K562 (cell line): Measurements from ENCODE around the gene CPLX4. TPM values are rescaled to one million over a fixed set of nuclear protein-coding genes. Genes with fewer than 3 reads are reported as not detected.

ENCODE experiments used
- ATAC-seq: fragments of 200-7000 bp; cut with Tn5 transposase; 3 replicates; pipeline ENCODE4 v1.9.1; 2020; ENCODE audit warnings: moderate library complexity
- BruUV-seq: library from RNA; stranded (reverse); fragments of 400-500 nt; replicated peaks from 2 replicates; lab custom pipeline; 2021; lab: Mats Ljungman, UMichigan
- CTCF ChIA-PET: fragments of 300-600 bp; formaldehyde crosslinking; extraction: SDS; loops from one replicate; lab custom pipeline; 2021; ENCODE audit warnings: low intra/inter-chr PET ratio; lab: Yijun Ruan, JAX
- POLR2A ChIA-PET: fragments of 300-600, 350-650 bp; sonication (Branson Sonifier 250); formaldehyde crosslinking; extraction: SDS; loops from one replicate; lab custom pipeline; 2021; ENCODE audit warnings: antibody characterized with exemption, inconsistent platforms; lab: Yijun Ruan, JAX
- DNase-seq, 4 experiments: peaks; one replicate each; pipeline versions ENCODE4 v3.0.0 to v3.0.0-alpha.2; 2011 to 2018; ENCODE audit warnings: low spot score in 3 of 4, mixed read lengths in 3 of 4; ENCODE audit errors: extremely low read depth in 1 of 4
- FAIRE-seq: peaks from 2 replicates; lab custom pipeline; 2011; peaks lifted over from hg19 to GRCh38; lab: Jason Lieb, UNC
- H2AFZ ChIP-seq: 2 replicates; pipeline ENCODE4 v1.6.0; 2011; ENCODE audit warnings: low read depth, low read length, control low read depth, inconsistent platforms
- H3K27ac ChIP-seq: fragments of 200-600 bp; 3 replicates; pipeline ENCODE4 v1.8.0; 2011; ENCODE audit warnings: low read depth, mild to moderate bottlenecking, control low read depth, inconsistent platforms, low read length, moderate library complexity, mixed read lengths; ENCODE audit errors: extremely low read depth
- H3K27me3 ChIP-seq, 2 experiments: fragments of 300-600 bp in 1 of 2; 2 replicates in 1 of 2; 3 replicates in 1 of 2; pipeline versions ENCODE4 v1.6.0 to v1.8.0; 2011; ENCODE audit warnings: inconsistent platforms in 2 of 2, low read length in 2 of 2, mild to moderate bottlenecking in 1 of 2, mixed read lengths in 1 of 2, moderate library complexity in 1 of 2; ENCODE audit not compliant: control insufficient read depth in 2 of 2, insufficient read depth in 2 of 2
- H3K36me3 ChIP-seq: fragments of 300-600 bp; 3 replicates; pipeline ENCODE4 v1.8.0; 2011; ENCODE audit warnings: mild to moderate bottlenecking, low read length, inconsistent platforms; ENCODE audit not compliant: control insufficient read depth, insufficient read depth
- H3K4me1 ChIP-seq, 2 experiments: fragments of 200-600 bp in 1 of 2; replicated peaks in 1 of 2; 2 replicates in 1 of 2; 3 replicates in 1 of 2; pipeline versions ENCODE4 v1.5.1 to v1.8.0; 2011; ENCODE audit warnings: inconsistent platforms in 2 of 2, low read length in 2 of 2, mild to moderate bottlenecking in 1 of 2, mixed read lengths in 1 of 2, moderate library complexity in 1 of 2; ENCODE audit not compliant: control insufficient read depth in 2 of 2, insufficient read depth in 2 of 2
- H3K4me2 ChIP-seq: 2 replicates; pipeline ENCODE4 v1.6.1; 2011; ENCODE audit warnings: low read length, control low read depth, inconsistent platforms, mixed read lengths; ENCODE audit not compliant: insufficient read depth
- H3K4me3 ChIP-seq: fragments of 200-600 bp; sonication (generic), shearing (Covaris generic); 2 replicates; pipeline ENCODE4 v1.5.1; 2016; ENCODE audit warnings: control low read depth, inconsistent platforms
- H3K79me2 ChIP-seq: fragments of 200-600 bp; 3 replicates; pipeline ENCODE4 v1.8.0; 2011; ENCODE audit warnings: low read length, inconsistent platforms; ENCODE audit not compliant: control insufficient read depth, insufficient read depth
- H3K9ac ChIP-seq, 2 experiments: 2 replicates each; pipeline versions ENCODE4 v1.6.0 to v1.6.1; 2011; ENCODE audit warnings: low read depth in 2 of 2, low read length in 2 of 2, control low read depth in 1 of 2, inconsistent platforms in 1 of 2, mild to moderate bottlenecking in 1 of 2, mixed read lengths in 1 of 2; ENCODE audit not compliant: insufficient read depth in 1 of 2
- H3K9me1 ChIP-seq: one replicate; pipeline ENCODE4 v1.6.0; 2011; ENCODE audit warnings: inconsistent platforms, mild to moderate bottlenecking, low read length, moderate library complexity; ENCODE audit not compliant: control insufficient read depth, insufficient read depth
- H3K9me3 ChIP-seq: replicated peaks from 2 replicates; pipeline ENCODE4 v1.5.1; 2011; ENCODE audit warnings: low read depth, low read length, inconsistent platforms; ENCODE audit not compliant: control insufficient read depth, insufficient read depth
- H4K20me1 ChIP-seq: replicated peaks from 2 replicates; pipeline ENCODE4 v1.6.1; 2011; ENCODE audit warnings: low read length, inconsistent platforms, mixed read lengths; ENCODE audit not compliant: control insufficient read depth, insufficient read depth
- BHLHE40 ChIP-seq: IDR thresholded peaks from 2 replicates; pipeline ENCODE4 v1.6.1; 2011; ENCODE audit warnings: low read length, improper control_type of control experiment
- CHD4 ChIP-seq: fragments of 200-600 bp; sonication (generic); IDR thresholded peaks from 3 replicates; pipeline ENCODE4 v1.6.1; 2012; ENCODE audit warnings: low read depth, mild to moderate bottlenecking, mixed read lengths, low read length, inconsistent platforms; ENCODE audit not compliant: insufficient read depth, insufficient replicate concordance, poor library complexity, severe bottlenecking
- GTF2F1 ChIP-seq: IDR thresholded peaks from 2 replicates; pipeline ENCODE4 v1.6.1; 2011; ENCODE audit warnings: low read depth, low read length, improper control_type of control experiment
- KLF10 ChIP-seq: fragments of 250-450 bp; sonication (Bioruptor Pico); IDR thresholded peaks from 2 replicates; pipeline ENCODE4 v1.6.1; 2021; ENCODE audit warnings: matching md5 sums
- MEF2D ChIP-seq: conservative IDR thresholded peaks from 2 replicates; pipeline ENCODE4 v1.6.1; 2016; ENCODE audit warnings: low read depth, missing genetic modification characterization, missing compliant biosample characterization
- POLR2B ChIP-seq: fragments of 450-650 bp; IDR thresholded peaks from 2 replicates; pipeline ENCODE4 v1.6.1; 2018; ENCODE audit warnings: low read depth; ENCODE audit not compliant: partially characterized antibody
- RBBP5 ChIP-seq: fragments of 200-600 bp; sonication (generic); IDR thresholded peaks from 2 replicates; pipeline ENCODE4 v1.6.1; 2012; ENCODE audit warnings: borderline replicate concordance, mild to moderate bottlenecking, low read length, control low read depth, inconsistent platforms; ENCODE audit not compliant: insufficient read depth, poor library complexity, severe bottlenecking
- SMAD3 ChIP-seq: fragments of 450-650 bp; formaldehyde crosslinking; conservative IDR thresholded peaks from 2 replicates; pipeline ENCODE4 v1.4.0; 2020; ENCODE audit warnings: mild to moderate bottlenecking
- SMC3 ChIP-seq: conservative IDR thresholded peaks from 2 replicates; pipeline ENCODE4 v1.6.1; 2011; ENCODE audit warnings: low read depth, low read length, improper control_type of control experiment; ENCODE audit not compliant: insufficient read depth
- SP1 ChIP-seq: sonication (generic); formaldehyde crosslinking; IDR thresholded peaks from 2 replicates; pipeline ENCODE4 v1.8.1; 2022; ENCODE audit warnings: mild to moderate bottlenecking, missing genetic modification reagents
- SREBF1 ChIP-seq: fragments of 150-350 bp; IDR thresholded peaks from 2 replicates; pipeline ENCODE4 v1.6.1; 2014; ENCODE audit warnings: antibody characterized with exemption, low read depth, low read length, borderline replicate concordance
- TEAD1 ChIP-seq, 2 experiments: fragments of 450-650 bp in 1 of 2; sonication (generic) in 1 of 2; formaldehyde crosslinking; IDR thresholded peaks; 2 replicates each; pipeline versions ENCODE4 v1.4.0 to v1.8.0; 2020 to 2022; ENCODE audit warnings: mild to moderate bottlenecking in 2 of 2, missing genetic modification reagents in 1 of 2
- TOE1 ChIP-seq, 2 experiments: fragments of 450-650 bp in 1 of 2; sonication (generic) in 1 of 2; formaldehyde crosslinking in 1 of 2; IDR thresholded peaks; 2 replicates each; pipeline versions ENCODE4 v1.7.1 to v1.8.0; 2016 to 2022; ENCODE audit warnings: borderline replicate concordance in 2 of 2, mild to moderate bottlenecking in 2 of 2, antibody characterized with exemption in 1 of 2, inconsistent platforms in 1 of 2, low read depth in 1 of 2, missing genetic modification reagents in 1 of 2, moderate library complexity in 1 of 2
- ZNF707 ChIP-seq: fragments of 250-450 bp; sonication (Bioruptor Pico); conservative IDR thresholded peaks from 2 replicates; pipeline ENCODE4 v1.8.0; 2022; ENCODE audit warnings: inconsistent platforms, mild to moderate bottlenecking, moderate library complexity
- WGBS: fragments of 100-300 bp; shearing (Covaris generic); methylation state at CpG from one replicate; pipeline ENCODE4 v1.1.6; 2016; ENCODE audit warnings: low coverage, mixed read lengths; ENCODE audit not compliant: insufficient coverage; ENCODE audit errors: missing lambda C conversion rate; 5-methylcytosine and 5-hydroxymethylcytosine counted together
- in situ Hi-C: fragments of 300-500 bp; cut with MboI; formaldehyde crosslinking; loops from 4 replicates; pipeline ENCODE4 v1.15.0; 2018; ENCODE audit warnings: inconsistent platforms, mixed read lengths
- intact Hi-C: fragments of 100-400 bp; cut with micrococcal nuclease; formaldehyde crosslinking; loops from 2 replicates; pipeline ENCODE4 v1.14.2; 2022
- polyA plus RNA-seq, 8 experiments: library from polyadenylated mRNA; depleted of rRNA in 4 of 8; stranded (reverse) in 5 of 8; unstranded in 3 of 8; fragments of >200 nt; fragmentation: Nextera tagmentation in 2 of 8; fragmentation: Illumina TruSeq in 1 of 8; extraction: Ambion mirVana in 2 of 8; extraction: Trizol in 1 of 8; gene quantifications; 2 replicates each; pipeline versions ENCODE4 v1.2.1 to v1.2.3, GENCODE V29; 2011 to 2014; ENCODE audit warnings: inconsistent platforms in 1 of 8, missing spikeins in 1 of 8
- total RNA-seq, 7 experiments: library from RNA; depleted of rRNA in 6 of 7; stranded (reverse); fragments of >200 nt in 6 of 7; fragmentation: Illumina TruSeq in 2 of 7; extraction: Trizol in 2 of 7; gene quantifications; 2 replicates each; pipeline versions ENCODE4 v1.2.1 to v1.2.3, GENCODE V29; 2011 to 2021; ENCODE audit warnings: low replicate concordance in 1 of 7
- TF ChIP-seq, protein P1 (sequence below): fragments of 450-650 bp; IDR thresholded peaks from 2 replicates; pipeline ENCODE4 v1.6.1; 2016; ENCODE audit warnings: missing biosample characterization, missing genetic modification characterization
- TF ChIP-seq, protein P2 (sequence below): fragments of 250-450 bp; sonication (Bioruptor Pico); IDR thresholded peaks from 2 replicates; pipeline ENCODE4 v1.5.0; 2020; ENCODE audit warnings: mild to moderate bottlenecking, borderline replicate concordance
- TF ChIP-seq, protein P3 (sequence below): fragments of 250-450 bp; sonication (Bioruptor Pico); IDR thresholded peaks from 2 replicates; pipeline ENCODE4 v1.9.0; 2021; ENCODE audit warnings: mild to moderate bottlenecking

CPLX4 gene
- total and polyA plus RNA-seq, 9 of the 15 experiments (the other 6 are each of a cell fraction or from before 2014, with no cell fraction given), result not detected

DNA sequence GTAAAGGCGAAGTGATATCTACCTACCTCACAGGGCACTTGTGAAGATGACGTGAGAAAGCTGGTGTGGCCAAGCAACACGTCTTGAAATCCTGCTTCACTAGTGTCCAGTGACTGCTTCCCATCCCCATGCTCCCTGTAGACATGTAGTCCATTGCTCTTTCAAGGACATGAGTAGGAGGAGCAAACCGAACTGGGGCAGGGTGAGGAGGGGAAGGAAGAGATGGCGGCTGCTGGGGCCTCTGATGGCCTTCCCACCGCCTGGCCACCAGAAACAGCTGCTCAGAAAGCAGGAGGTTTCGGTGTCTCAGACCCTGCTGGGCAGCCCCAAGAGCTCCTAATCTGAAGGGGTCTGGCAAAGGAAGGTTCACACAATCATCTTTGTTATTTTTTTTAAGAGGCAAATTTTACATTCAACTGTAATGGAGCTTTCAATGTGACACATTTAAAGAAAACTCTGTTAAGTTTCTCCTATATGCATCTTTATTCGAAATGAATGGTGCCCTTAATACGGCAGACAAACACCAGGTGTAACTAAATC lies 14.7 kb downstream of the CPLX4 start:
- ChIA-PET POLR2A (interaction anchor here (0.6 to 1.4 kb wide), 2 partner anchors 9 to 681 kb away, joined by 3 to 4 read pairs; no protein-coding TSS in a partner anchor), CTCF (no interaction called here)
- 0% methylated on average over 7 of the region's 9 CpGs for WGBS
- H2AFZ ChIP-seq, result no peak overlapping the region
- H3K9ac ChIP-seq, result no peak overlapping the region
- FAIRE-seq (no peak), DNase-seq (no peak), ATAC-seq (no peak)
- TF ChIP-seq, protein P1, sequence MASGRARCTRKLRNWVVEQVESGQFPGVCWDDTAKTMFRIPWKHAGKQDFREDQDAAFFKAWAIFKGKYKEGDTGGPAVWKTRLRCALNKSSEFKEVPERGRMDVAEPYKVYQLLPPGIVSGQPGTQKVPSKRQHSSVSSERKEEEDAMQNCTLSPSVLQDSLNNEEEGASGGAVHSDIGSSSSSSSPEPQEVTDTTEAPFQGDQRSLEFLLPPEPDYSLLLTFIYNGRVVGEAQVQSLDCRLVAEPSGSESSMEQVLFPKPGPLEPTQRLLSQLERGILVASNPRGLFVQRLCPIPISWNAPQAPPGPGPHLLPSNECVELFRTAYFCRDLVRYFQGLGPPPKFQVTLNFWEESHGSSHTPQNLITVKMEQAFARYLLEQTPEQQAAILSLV (tag), result no peak
- TF ChIP-seq SMAD3 (CRISPR knock-in tag), result no peak
- TF ChIP-seq BHLHE40, result no peak
- TF ChIP-seq, protein P2, sequence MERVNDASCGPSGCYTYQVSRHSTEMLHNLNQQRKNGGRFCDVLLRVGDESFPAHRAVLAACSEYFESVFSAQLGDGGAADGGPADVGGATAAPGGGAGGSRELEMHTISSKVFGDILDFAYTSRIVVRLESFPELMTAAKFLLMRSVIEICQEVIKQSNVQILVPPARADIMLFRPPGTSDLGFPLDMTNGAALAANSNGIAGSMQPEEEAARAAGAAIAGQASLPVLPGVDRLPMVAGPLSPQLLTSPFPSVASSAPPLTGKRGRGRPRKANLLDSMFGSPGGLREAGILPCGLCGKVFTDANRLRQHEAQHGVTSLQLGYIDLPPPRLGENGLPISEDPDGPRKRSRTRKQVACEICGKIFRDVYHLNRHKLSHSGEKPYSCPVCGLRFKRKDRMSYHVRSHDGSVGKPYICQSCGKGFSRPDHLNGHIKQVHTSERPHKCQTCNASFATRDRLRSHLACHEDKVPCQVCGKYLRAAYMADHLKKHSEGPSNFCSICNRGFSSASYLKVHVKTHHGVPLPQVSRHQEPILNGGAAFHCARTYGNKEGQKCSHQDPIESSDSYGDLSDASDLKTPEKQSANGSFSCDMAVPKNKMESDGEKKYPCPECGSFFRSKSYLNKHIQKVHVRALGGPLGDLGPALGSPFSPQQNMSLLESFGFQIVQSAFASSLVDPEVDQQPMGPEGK (CRISPR knock-in tag), result no peak
- no peak for TF ChIP-seq KLF10
- TF ChIP-seq MEF2D (tag), result no peak
- TF ChIP-seq ZNF707, result no peak
- TF ChIP-seq, protein P3, sequence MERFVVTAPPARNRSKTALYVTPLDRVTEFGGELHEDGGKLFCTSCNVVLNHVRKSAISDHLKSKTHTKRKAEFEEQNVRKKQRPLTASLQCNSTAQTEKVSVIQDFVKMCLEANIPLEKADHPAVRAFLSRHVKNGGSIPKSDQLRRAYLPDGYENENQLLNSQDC (CRISPR knock-in tag), result no peak
- TF ChIP-seq RBBP5, result no peak
- no peak for TF ChIP-seq POLR2B
- no peak for TF ChIP-seq SREBF1
- no peak for TF ChIP-seq SP1
- TF ChIP-seq GTF2F1, result no peak
- no peak for TF ChIP-seq CHD4
- no peak for TF ChIP-seq TEAD1 (CRISPR knock-in tag; IDR thresholded peaks at IDR 0.05)
- TF ChIP-seq SMC3, result no peak
- no peak for TF ChIP-seq TOE1 (IDR thresholded peaks at IDR 0.05; ENCODE audit: borderline replicate concordance)
- no peak for TF ChIP-seq TOE1 (CRISPR knock-in tag; IDR thresholded peaks at IDR 0.05; ENCODE audit: borderline replicate concordance, low read depth)
- H3K4me2 ChIP-seq, result no peak overlapping the region
- in situ Hi-C loops (no loop called here), intact Hi-C loops (no loop called here)
- H3K27me3 ChIP-seq, result peaks cover 3 to 37% of the 10 kb centered on the region in 2 experiments; a peak in 4 of 5 replicates
- BruUV-seq, result no TSS peak
- no peaks in the 10 kb centered on the region for H3K9me1 ChIP-seq
- no peaks in the 10 kb centered on the region for H3K9me3 ChIP-seq
- H3K36me3 ChIP-seq, result no peaks in the 10 kb centered on the region
- no peaks in the 10 kb centered on the region for H4K20me1 ChIP-seq
- peaks cover 0 to 4% of the 10 kb centered on the region in 2 experiments; a peak in 2 of 5 replicates for H3K4me1 ChIP-seq
- H3K27ac ChIP-seq, result no peak overlapping the region
- H3K79me2 ChIP-seq, result no peaks in the 10 kb centered on the region
- no peak overlapping the region for H3K4me3 ChIP-seq
